ENCODE measurements around the gene ADK.
A peak's percentile ranks its signal among the peaks of the same experiment; 100 is the strongest.

Gene ADK

DNA sequence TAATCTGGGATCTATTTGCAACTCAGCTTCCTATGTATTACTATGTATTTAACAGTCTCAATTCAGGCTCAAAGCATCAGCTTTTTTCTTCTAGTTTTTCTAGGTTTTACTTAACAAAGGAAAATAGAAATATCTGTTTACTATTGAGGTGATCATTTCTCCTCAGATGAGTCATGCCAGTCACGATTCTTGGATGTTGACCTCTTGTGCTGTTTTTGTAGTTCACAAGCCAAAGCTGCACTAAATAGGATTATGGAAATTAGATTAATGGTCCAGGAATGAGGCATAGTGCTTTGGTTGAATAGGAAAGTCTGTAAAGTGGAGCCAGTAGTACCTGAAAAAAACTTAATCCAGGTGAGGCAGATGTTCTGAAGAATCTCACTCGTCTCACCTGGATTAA, 477.1 kb downstream of the ADK start:
- no peak for DNase-seq

DNA sequence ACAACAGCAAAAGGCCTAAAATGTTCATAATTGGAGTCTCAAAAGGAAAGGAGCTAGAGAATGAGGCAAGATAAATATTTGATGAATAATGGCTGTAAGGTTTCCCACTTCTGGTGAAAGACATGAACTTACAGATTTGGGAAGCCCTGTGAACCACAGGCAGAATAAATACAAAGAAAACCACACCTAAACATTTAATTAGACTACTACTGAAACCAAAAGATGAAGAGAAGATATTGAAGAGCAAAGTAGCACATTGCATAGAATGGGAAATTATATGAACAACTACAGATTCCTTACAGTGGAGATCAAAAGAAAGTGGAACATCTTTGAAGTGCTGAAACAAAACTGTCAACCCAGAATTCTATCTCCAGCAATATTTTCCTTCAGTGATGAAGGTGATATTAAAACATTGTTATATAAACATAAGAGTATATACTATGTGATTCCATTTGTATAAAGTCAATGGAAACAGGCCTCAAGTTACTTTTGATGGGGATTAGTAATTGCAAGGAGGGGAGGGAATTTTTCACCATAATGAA, 484.0 kb downstream of the ADK start:
- no peak for DNase-seq

DNA sequence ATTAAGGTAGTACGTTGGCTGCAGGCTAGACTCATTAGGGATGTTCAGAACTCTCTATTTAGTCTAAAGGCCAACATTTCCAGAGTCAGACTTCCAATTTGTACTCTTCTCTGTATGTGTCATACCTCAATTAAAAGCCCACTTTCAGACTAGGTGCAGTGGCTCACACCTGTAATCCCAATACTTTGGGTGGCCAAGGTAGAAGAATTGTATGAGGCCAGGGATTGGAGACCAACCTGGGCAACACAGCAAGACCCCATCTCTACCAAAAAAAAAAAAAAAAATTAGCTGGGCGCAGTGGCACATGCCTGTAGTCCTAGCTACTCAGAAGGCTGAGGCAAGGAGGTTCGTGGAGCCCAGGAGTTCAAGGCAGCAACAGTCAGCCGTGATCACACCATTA, 484.6 kb downstream of the ADK start:
- no peak for DNase-seq

DNA sequence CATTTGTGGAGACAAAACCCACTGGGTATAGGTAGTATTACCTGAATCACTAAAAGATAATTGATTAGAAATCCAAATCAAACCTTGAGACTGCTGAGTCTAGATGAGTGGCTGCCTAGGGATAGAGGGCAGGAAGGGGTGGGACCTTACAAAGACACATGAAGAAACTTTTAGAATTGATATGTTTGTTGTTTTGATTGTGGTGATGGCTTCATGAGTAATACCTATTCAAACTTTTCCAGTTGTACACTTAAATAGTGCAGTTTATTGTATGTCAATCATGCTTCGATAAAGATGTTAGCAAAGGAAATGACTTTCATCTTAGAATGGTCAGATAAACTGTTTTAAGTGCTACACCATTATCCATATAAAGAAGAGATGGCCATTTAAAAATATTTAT, 486.7 kb downstream of the ADK start:
- DNase-seq: no peak

- no peak for DNase-seq
Measured at GRCh38 chr10:74640134-74640921, 489.3 kb downstream of the ADK start.

GRCh38 chr10:74641659-74642058, 490.6 kb downstream of the ADK start:
- DNase-seq: no peak

DNA sequence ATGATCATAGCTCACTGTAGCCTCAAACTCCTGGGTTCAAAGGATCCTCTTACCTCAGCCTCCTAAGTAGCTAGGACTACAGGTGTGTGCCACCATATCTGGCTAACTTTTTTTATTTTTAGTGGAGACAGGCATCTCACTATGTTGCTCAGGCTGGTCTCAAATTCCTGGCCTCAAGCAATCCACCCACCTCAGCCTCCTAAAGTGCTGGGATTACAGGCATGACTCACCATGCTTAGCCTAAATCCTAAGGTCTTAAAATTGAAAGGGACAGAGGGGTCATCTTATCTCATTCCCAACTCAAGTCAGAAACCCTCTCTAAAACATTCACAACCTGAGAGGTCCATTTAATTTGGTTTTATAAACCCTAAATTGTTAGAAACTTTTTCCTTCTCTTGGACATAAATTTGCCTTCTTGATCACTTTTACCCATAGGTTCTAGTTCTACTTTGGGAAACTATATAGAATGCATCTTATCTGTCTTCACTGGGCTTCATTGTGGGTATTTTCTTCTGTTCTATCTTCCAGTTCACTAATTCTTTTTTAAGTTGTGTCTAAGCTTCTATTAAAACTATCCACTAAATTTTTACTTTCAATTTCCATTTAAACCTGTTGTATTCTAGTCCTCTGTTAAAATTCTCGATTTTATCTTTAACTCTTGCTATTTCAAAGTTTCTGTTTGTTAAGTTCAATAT, 492.0 kb downstream of the ADK start:
- no peak for DNase-seq

DNA sequence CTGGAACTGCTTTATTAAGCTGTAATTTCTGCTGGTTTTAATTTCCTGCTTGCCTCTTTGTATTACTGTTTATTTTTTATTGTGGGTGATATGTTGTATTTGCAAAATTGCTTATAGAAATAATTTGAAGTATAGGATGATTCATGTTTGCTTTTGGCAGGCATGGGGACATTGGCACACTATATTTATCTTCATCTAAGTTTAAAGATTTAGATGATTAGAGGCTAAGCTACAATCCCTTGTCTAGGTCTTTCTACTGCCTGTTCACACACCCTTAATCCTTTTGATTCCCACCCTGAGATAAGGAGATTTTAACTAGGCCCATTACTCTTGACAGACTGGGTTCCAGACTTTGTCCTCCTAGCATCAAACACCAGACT, 492.6 kb downstream of the ADK start:
- no peak for DNase-seq

- no peak for DNase-seq
Measured at GRCh38 chr10:74644738-74645137, 493.7 kb downstream of the ADK start.

- DNase-seq: no peak
Measured at GRCh38 chr10:74645692-74646091, 494.7 kb downstream of the ADK start.

DNA sequence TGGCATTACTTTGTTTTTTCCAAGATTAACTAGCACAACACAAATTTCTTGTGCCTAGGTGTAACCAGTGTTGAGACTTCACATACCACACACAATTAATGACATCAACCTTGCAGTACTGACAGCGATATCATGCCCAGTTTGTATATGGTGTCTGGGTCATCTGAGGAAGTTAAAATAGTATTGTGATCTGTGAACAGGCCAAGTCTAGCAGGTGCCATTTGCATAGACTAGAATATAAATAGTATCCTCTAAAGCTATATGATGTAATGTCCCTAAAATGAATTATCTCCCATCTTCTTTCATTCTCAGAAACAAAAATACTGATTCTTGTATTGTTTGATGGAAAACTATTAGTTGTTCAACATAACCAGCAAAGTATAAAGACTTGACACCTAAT, 499.6 kb downstream of the ADK start:
- DNase-seq: no peak

DNA sequence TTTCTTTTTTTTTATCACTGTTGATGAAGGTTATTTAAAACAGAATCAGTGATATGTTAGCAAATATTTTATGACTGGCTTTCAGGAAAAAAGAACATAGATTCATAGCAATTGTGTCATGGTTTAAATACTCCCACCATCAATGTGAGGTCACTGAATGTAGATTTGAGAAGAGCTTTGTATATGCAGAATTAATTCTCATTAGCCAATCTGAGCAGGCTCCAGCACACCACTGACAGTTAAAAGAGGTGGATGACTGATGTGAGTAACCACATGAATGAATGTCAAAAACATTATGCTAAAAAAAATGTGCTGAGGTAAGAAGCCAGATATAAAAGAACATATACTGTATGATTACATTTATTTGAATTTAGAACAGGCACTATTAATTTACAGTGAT, 500.5 kb downstream of the ADK start:
- no peak for DNase-seq

DNA sequence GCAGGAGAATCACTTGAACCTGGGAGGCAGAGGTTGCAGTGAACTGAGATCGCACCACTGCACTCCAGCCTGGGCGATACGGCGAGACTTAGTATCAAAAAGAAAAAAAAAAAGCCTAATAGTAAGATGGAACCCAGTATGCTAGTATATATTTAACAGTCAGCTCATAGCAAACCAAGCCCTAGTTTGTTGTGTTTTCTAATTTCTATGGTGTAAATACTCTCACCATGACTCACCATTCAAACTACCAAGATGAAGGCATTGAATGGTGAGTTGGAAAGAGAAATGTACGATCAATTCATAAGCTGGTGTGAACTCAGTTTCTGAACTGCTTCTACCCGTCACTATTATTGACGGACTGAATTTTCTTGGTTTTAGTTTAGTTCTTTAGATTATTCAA, 501.6 kb downstream of the ADK start:
- no peak for DNase-seq

GRCh38 chr10:74658511-74658910, 507.5 kb downstream of the ADK start:
- no peak for DNase-seq

GRCh38 chr10:74662635-74663034, 511.6 kb downstream of the ADK start:
- no peak for DNase-seq

GRCh38 chr10:74669210-74669609, 518.2 kb downstream of the ADK start:
- DNase-seq: no peak

DNA sequence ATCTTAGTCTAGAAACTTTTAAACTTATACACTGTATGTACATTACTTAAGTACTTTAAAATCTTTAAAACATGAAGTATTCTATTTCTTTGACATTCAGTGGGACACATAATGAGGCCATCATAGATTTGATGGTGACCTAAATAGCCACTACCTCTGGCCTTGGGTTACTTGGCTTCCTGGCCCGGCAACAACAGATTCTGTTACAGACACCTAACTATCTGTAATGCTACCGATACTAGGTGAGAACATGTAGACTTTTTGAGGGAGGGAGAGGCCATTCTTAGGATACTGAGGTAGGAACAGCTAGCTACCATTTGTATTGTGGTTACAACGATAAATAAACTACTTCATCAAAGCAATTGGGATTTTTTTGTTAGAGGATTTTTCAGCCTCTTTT, 520.7 kb downstream of the ADK start:
- no peak for DNase-seq

DNA sequence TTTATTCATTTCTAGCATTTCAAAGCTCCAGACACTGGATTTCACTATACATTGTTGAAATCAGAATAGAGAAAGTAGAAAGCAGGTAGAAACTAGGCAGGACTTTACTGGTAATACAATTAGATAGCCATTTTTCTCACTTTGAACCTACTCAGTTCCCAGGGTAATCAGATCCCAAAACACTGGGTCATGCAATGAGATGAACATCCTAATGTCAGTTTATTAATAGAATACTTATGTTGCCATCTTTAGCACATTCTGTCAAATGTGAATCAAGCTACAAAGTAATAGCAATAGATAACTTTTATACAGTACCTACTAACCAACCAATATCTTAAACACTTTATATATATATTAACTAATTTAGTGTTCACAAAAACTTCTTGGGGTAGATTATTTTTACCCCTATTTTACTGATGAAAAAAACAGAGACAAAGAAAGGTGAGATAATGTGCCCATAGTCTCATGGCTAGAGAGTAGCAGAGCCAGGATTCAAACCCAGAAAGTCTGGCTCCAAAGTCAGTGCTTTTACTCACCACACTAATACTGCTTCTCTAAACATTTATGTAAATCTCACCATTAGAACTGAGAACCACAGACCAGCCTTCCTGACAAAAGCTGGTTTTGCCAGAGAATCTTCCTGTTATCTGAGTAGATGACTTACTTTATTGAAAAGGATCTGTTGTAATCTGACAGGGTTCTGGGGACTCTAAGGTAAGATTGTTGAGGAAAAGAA, 521.6 kb downstream of the ADK start:
- DNase-seq: no peak

DNA sequence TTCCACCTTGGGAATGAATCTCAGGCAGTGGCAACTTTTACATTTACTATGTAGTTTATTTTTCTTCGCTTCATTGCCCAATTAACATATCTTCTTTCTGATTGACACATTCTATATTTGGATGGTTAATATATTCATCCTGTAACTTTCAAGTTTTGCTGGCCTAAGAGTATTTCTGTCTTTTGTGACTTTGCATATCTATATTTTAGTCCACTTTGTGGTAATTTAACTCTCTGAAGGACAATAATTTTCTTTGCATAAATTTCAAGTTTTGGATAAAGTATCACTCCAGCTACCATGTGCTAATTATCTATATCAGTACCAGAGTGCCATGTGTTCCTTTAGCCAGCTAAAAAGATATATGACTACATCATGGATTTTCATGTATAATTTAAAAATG, 523.9 kb downstream of the ADK start:
- DNase-seq: no peak

- no peak for DNase-seq
Measured at GRCh38 chr10:74675484-74675883, 524.5 kb downstream of the ADK start.

DNA sequence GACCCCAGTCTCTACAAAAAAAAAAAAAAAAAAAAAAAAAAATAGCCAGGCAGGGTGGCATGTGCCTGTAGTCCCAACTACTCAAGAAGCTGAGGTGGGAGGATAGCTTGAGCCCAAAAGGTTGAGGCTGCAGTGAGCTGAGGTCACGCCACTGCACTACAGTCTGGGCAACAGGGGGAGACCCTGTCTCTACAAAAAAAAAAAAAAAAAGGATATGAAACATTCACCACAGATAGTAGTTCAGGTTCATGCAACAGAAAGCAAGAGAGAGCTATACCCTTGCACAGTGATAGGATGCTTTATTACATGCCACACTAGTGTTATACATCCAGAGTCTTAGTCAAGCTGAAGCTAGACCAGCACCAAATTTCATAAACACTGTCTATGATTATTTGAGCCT, 526.9 kb downstream of the ADK start:
- no peak for DNase-seq

DNA sequence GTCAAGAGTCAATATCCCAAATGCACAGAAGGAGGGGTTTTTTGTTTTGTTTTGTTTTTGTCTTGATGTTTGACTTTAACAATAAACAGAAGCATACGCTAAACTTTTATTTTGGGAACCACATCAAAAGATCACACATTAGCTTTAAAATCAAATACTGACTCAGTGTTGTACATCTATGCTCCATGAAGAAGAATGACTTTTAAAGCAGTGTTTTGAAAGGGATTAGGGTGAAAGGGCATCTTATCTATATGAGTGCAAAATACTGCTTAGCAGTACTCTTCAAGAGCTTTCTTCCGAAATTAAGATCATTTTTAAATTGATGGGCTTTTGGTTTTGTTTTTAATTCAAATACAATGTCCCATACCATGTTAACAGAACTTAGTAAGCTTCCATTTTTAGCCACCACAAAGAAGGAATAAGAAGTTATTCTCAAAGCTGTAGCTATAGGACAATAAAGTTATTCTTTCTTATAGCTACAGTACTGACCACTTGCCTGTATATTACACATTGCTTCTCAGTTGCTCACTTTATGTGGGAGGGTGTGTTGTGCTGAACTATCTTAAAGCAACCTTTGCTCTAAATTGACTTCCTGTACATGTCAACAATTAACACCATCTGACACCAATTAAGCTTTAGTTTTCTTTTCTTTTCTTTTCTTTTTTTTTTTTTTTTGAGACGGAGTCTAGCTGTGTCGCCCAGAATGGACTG, 531.1 kb downstream of the ADK start:
- peak; percentile 2 for DNase-seq

GRCh38 chr10:74683067-74683466, 532.0 kb downstream of the ADK start:
- DNase-seq: no peak

Measured in CD4-positive, alpha-beta T cell treated with Interleukin-12 subunit alpha and Interleukin-12 subunit beta, for 1 hour (primary cell).